Activated CD4-positive, alpha-beta T cell treated with anti-CD3 and anti-CD28 coated beads, Interleukin-2, amount 10 ng/mL, durations not matched to agents 24 days and 14 days (primary cell): ENCODE data around the gene CCNH. TPM values are rescaled to one million over a fixed set of nuclear protein-coding genes. Genes with fewer than 3 reads are reported as not detected.

Experiments
- DNase-seq: peaks from one replicate; pipeline ENCODE4 v3.0.0; 2022
- H3K27ac Mint-ChIP-seq: one replicate; pipeline ENCODE4 v1.8.0; 2022; ENCODE audit warnings: mild to moderate bottlenecking, mixed read lengths
- H3K27me3 Mint-ChIP-seq: one replicate; pipeline ENCODE4 v1.8.0; 2022; ENCODE audit warnings: mixed read lengths
- H3K36me3 Mint-ChIP-seq: one replicate; pipeline ENCODE4 v1.8.0; 2022; ENCODE audit warnings: low read depth, mild to moderate bottlenecking, mixed read lengths
- H3K4me1 Mint-ChIP-seq: one replicate; pipeline ENCODE4 v1.8.0; 2021; ENCODE audit warnings: mixed read lengths
- H3K4me3 Mint-ChIP-seq: one replicate; pipeline ENCODE4 v1.8.0; 2022; ENCODE audit warnings: mild to moderate bottlenecking, moderate library complexity, mixed read lengths
- H3K9me3 Mint-ChIP-seq: one replicate; pipeline ENCODE4 v1.8.0; 2021; ENCODE audit warnings: mixed read lengths
- intact Hi-C: fragments of 100-400 bp; cut with micrococcal nuclease; formaldehyde crosslinking; loops from one replicate; pipeline ENCODE4 v1.15.1; 2023
- total RNA-seq: library from RNA; stranded (reverse); gene quantifications from 2 replicates; pipeline ENCODE4 v1.2.3, GENCODE V29; 2022

The CCNH gene
- total RNA-seq = 67.2 and 75.6 TPM in 2 replicates

- Mint-ChIP-seq H3K36me3 (peaks cover 29% of the 10 kb centered on the region), H3K9me3 (no peaks in the 10 kb centered on the region), H3K4me1 (peaks cover 31% of the 10 kb centered on the region), H3K4me3 (peak within 1 kb of the TSS; percentile 96), H3K27ac (peak within 1 kb of the TSS; percentile 94), H3K27me3 (peaks cover 8% of the 10 kb centered on the region)
- DNase-seq = peak; percentile 99
- intact Hi-C loops = loop anchor here (1.0 to 10.0 kb wide), 6 partner anchors 70 to 852 kb away; partner anchors contain the start of genes COX7C, RASA1 and TMEM161B
These were observed at the start of gene CCNH for GRCh38 chr5:87412630-87413342. Gene CCNH (minus strand): TSS chr5:87412930. CDS start chr5:87412794, 136 bp downstream.

GRCh38 chr5:87457706-87458105 lies 45.0 kb upstream of the CCNH start:
- intact Hi-C loops = no loop called here
- Mint-ChIP-seq H3K4me3 (no peak overlapping the region), H3K4me1 (peaks cover 5% of the 10 kb centered on the region), H3K27me3 (no peaks in the 10 kb centered on the region), H3K9me3 (no peaks in the 10 kb centered on the region), H3K27ac (no peak overlapping the region), H3K36me3 (no peaks in the 10 kb centered on the region)
- no peak for DNase-seq

- H3K27me3 Mint-ChIP-seq = peaks cover 8% of the 10 kb centered on the region
- H3K27ac Mint-ChIP-seq = no peak overlapping the region
- H3K9me3 Mint-ChIP-seq = no peaks in the 10 kb centered on the region
- peaks cover 6% of the 10 kb centered on the region for H3K4me1 Mint-ChIP-seq
- intact Hi-C loops = no loop called here
- no peaks in the 10 kb centered on the region for H3K36me3 Mint-ChIP-seq
- H3K4me3 Mint-ChIP-seq = no peak overlapping the region
- no peak for DNase-seq
These were observed 41.1 kb upstream of the CCNH start for GRCh38 chr5:87453801-87454200.

- Mint-ChIP-seq H3K27me3 (peaks cover 11% of the 10 kb centered on the region), H3K9me3 (no peaks in the 10 kb centered on the region), H3K36me3 (no peaks in the 10 kb centered on the region), H3K4me1 (peaks cover 6% of the 10 kb centered on the region), H3K4me3 (no peak overlapping the region), H3K27ac (no peak overlapping the region)
- no peak for DNase-seq
- intact Hi-C loops = no loop called here
These were observed 40.1 kb upstream of the CCNH start for GRCh38 chr5:87452837-87453236.

- Mint-ChIP-seq H3K36me3 (no peaks in the 10 kb centered on the region), H3K9me3 (no peaks in the 10 kb centered on the region), H3K27ac (no peak overlapping the region), H3K4me1 (no peaks in the 10 kb centered on the region), H3K27me3 (peaks cover 3% of the 10 kb centered on the region), H3K4me3 (no peak overlapping the region)
- DNase-seq = no peak
- intact Hi-C loops = no loop called here
These were observed 29.7 kb upstream of the CCNH start for GRCh38 chr5:87442419-87442818.

GRCh38 chr5:87438231-87438630 lies 25.5 kb upstream of the CCNH start:
- no peak overlapping the region for H3K27ac Mint-ChIP-seq
- no peaks in the 10 kb centered on the region for H3K4me1 Mint-ChIP-seq
- no peak overlapping the region for H3K4me3 Mint-ChIP-seq
- no peaks in the 10 kb centered on the region for H3K36me3 Mint-ChIP-seq
- H3K27me3 Mint-ChIP-seq = peaks cover 7% of the 10 kb centered on the region
- no peaks in the 10 kb centered on the region for H3K9me3 Mint-ChIP-seq
- intact Hi-C loops = no loop called here
- DNase-seq = no peak

- H3K4me3 Mint-ChIP-seq = no peak overlapping the region
- DNase-seq = no peak
- no peaks in the 10 kb centered on the region for H3K4me1 Mint-ChIP-seq
- no peaks in the 10 kb centered on the region for H3K36me3 Mint-ChIP-seq
- no peak overlapping the region for H3K27ac Mint-ChIP-seq
- H3K27me3 Mint-ChIP-seq = peaks cover 7% of the 10 kb centered on the region
- H3K9me3 Mint-ChIP-seq = no peaks in the 10 kb centered on the region
- intact Hi-C loops = no loop called here
These were observed 25.0 kb upstream of the CCNH start for GRCh38 chr5:87437724-87438123.

GRCh38 chr5:87435144-87435694 lies 22.5 kb upstream of the CCNH start:
- no peaks in the 10 kb centered on the region for H3K4me1 Mint-ChIP-seq
- no peak overlapping the region for H3K27ac Mint-ChIP-seq
- intact Hi-C loops = no loop called here
- H3K27me3 Mint-ChIP-seq = peaks cover 7% of the 10 kb centered on the region
- no peak overlapping the region for H3K4me3 Mint-ChIP-seq
- H3K36me3 Mint-ChIP-seq = no peaks in the 10 kb centered on the region
- DNase-seq = no peak
- no peaks in the 10 kb centered on the region for H3K9me3 Mint-ChIP-seq

- Mint-ChIP-seq H3K27me3 (peaks cover 7% of the 10 kb centered on the region), H3K36me3 (no peaks in the 10 kb centered on the region), H3K27ac (no peak overlapping the region), H3K9me3 (no peaks in the 10 kb centered on the region), H3K4me3 (no peak overlapping the region), H3K4me1 (no peaks in the 10 kb centered on the region)
- no peak for DNase-seq
- intact Hi-C loops = no loop called here
These were observed 21.7 kb upstream of the CCNH start for GRCh38 chr5:87434461-87434860.

GRCh38 chr5:87433945-87434344 lies 21.2 kb upstream of the CCNH start:
- Mint-ChIP-seq H3K9me3 (no peaks in the 10 kb centered on the region), H3K27ac (no peak overlapping the region), H3K4me1 (no peaks in the 10 kb centered on the region), H3K4me3 (no peak overlapping the region), H3K36me3 (no peaks in the 10 kb centered on the region), H3K27me3 (peaks cover 7% of the 10 kb centered on the region)
- no peak for DNase-seq
- intact Hi-C loops = no loop called here

- no peak for DNase-seq
- H3K4me1 Mint-ChIP-seq = no peaks in the 10 kb centered on the region
- no peak overlapping the region for H3K27ac Mint-ChIP-seq
- no peaks in the 10 kb centered on the region for H3K9me3 Mint-ChIP-seq
- peaks cover 8% of the 10 kb centered on the region for H3K27me3 Mint-ChIP-seq
- no peaks in the 10 kb centered on the region for H3K36me3 Mint-ChIP-seq
- intact Hi-C loops = no loop called here
- H3K4me3 Mint-ChIP-seq = no peak overlapping the region
These were observed 19.7 kb upstream of the CCNH start for GRCh38 chr5:87432460-87432859.

GRCh38 chr5:87430863-87431457 lies 18.2 kb upstream of the CCNH start:
- intact Hi-C loops = no loop called here
- DNase-seq = no peak
- no peak overlapping the region for H3K4me3 Mint-ChIP-seq
- H3K9me3 Mint-ChIP-seq = no peaks in the 10 kb centered on the region
- H3K27ac Mint-ChIP-seq = no peak overlapping the region
- H3K4me1 Mint-ChIP-seq = no peaks in the 10 kb centered on the region
- H3K36me3 Mint-ChIP-seq = no peaks in the 10 kb centered on the region
- peaks cover 11% of the 10 kb centered on the region for H3K27me3 Mint-ChIP-seq

- no peaks in the 10 kb centered on the region for H3K36me3 Mint-ChIP-seq
- DNase-seq = no peak
- H3K4me1 Mint-ChIP-seq = no peaks in the 10 kb centered on the region
- no peaks in the 10 kb centered on the region for H3K9me3 Mint-ChIP-seq
- no peak overlapping the region for H3K27ac Mint-ChIP-seq
- H3K4me3 Mint-ChIP-seq = no peak overlapping the region
- intact Hi-C loops = loop anchor here (10.0 kb wide), 1 partner anchor 1261 kb away; no protein-coding TSS in a partner anchor
- H3K27me3 Mint-ChIP-seq = peaks cover 6% of the 10 kb centered on the region
These were observed 11.0 kb upstream of the CCNH start for GRCh38 chr5:87423755-87424154.

GRCh38 chr5:87421307-87421706 lies 8.6 kb upstream of the CCNH start:
- Mint-ChIP-seq H3K4me3 (no peak overlapping the region), H3K36me3 (no peaks in the 10 kb centered on the region), H3K27ac (no peak overlapping the region), H3K27me3 (peaks cover 9% of the 10 kb centered on the region), H3K4me1 (no peaks in the 10 kb centered on the region), H3K9me3 (no peaks in the 10 kb centered on the region)
- intact Hi-C loops = loop anchor here (10.0 kb wide), 1 partner anchor 1263 kb away; no protein-coding TSS in a partner anchor
- no peak for DNase-seq
